NCI-H748 (cell line): ENCODE results near the gene UTP4.

Experiments used
- DNase-seq: peaks from one replicate; lab custom pipeline; 2025; ENCODE audit not compliant: unreplicated experiment; lab: John Stamatoyannopoulos, UW

Gene UTP4

GRCh38 chr16:69132424-69133252 lies at the start of gene UTP4, which contains the start of gene CHTF8:
Gene UTP4, plus strand, starts transcription at chr16:69132649. Its CDS starts 811 bp downstream, at chr16:69133460.
Gene CHTF8, minus strand, starts transcription at chr16:69132588. Its CDS starts 11,130 bp downstream, at chr16:69121458.
- DNase-seq = peak; percentile 80

GRCh38 chr16:69083306-69083941 lies 49.0 kb upstream of the UTP4 start:
- DNase-seq = no peak

- DNase-seq = no peak
Measured at GRCh38 chr16:69084289-69084688, 48.2 kb upstream of the UTP4 start.

GRCh38 chr16:69085032-69085695 lies 47.3 kb upstream of the UTP4 start:
- no peak for DNase-seq

- DNase-seq = no peak
Measured at GRCh38 chr16:69087161-69087581, 45.3 kb upstream of the UTP4 start.

GRCh38 chr16:69088684-69089083 lies 43.8 kb upstream of the UTP4 start:
- no peak for DNase-seq

- DNase-seq = no peak
Measured at GRCh38 chr16:69089091-69089910, 43.1 kb upstream of the UTP4 start.

GRCh38 chr16:69093974-69094373 lies 38.5 kb upstream of the UTP4 start:
- peak; percentile 87 for DNase-seq

GRCh38 chr16:69094501-69094900 lies 37.9 kb upstream of the UTP4 start:
- no peak for DNase-seq

- no peak for DNase-seq
Measured at GRCh38 chr16:69095193-69095592, 37.3 kb upstream of the UTP4 start.

GRCh38 chr16:69100071-69100691 lies 32.3 kb upstream of the UTP4 start:
- DNase-seq = peak; percentile 38

GRCh38 chr16:69105501-69106361 lies 26.7 kb upstream of the UTP4 start, which contains the start of gene HAS3:
Gene HAS3, plus strand, starts transcription at chr16:69105653. Its CDS starts 3,743 bp downstream, at chr16:69109396.
- DNase-seq = peak; percentile 74

GRCh38 chr16:69106491-69107315 lies 25.7 kb upstream of the UTP4 start:
- DNase-seq = peak; percentile 53

- peak; percentile 57 for DNase-seq
Measured at GRCh38 chr16:69107316-69107962, 25.0 kb upstream of the UTP4 start.

GRCh38 chr16:69108064-69108904 lies 24.2 kb upstream of the UTP4 start:
- DNase-seq = peak; percentile 10

GRCh38 chr16:69108905-69109252 lies 23.6 kb upstream of the UTP4 start:
- no peak for DNase-seq
